Amygdala (tissue), 56 donors: ENCODE data around the gene ZKSCAN8.
"Not testable (repeated sequence)": the region's sequence is repeated elsewhere in the genome, so short reads cannot be mapped to it uniquely, and the experiment has no call there.

ENCODE experiments used
- DNase-seq, 56 donors: peaks; one replicate each; lab custom pipeline; 2025; lab: John Stamatoyannopoulos, UW

Gene ZKSCAN8

GRCh38 chr6:28141500-28142329, at the start of gene ZKSCAN8:
TSS of gene ZKSCAN8 (plus strand) at chr6:28141883. CDS start at chr6:28148408, 6,525 bp downstream.
- DNase-seq, result peak; percentile 14 to 86 (median 70)

DNA sequence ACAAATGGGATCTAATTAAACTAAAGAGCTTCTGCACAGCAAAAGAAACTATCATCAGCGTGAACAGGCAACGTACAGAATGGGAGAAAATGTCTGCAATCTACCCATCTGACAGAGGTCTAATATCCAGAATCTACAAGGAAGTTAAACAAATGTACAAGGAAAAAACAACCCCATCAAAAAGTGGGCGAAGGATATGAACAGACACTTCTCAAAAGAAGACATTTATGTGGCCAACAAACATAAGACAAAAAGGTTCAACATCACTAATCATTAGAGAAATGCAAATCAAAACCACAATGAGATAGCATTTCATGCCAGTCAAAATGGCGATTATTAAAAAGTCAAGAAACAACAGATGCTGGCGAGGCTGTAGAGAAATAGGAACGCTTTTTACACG, 39.5 kb upstream of the ZKSCAN8 start:
- not testable (repeated sequence) for DNase-seq

DNA sequence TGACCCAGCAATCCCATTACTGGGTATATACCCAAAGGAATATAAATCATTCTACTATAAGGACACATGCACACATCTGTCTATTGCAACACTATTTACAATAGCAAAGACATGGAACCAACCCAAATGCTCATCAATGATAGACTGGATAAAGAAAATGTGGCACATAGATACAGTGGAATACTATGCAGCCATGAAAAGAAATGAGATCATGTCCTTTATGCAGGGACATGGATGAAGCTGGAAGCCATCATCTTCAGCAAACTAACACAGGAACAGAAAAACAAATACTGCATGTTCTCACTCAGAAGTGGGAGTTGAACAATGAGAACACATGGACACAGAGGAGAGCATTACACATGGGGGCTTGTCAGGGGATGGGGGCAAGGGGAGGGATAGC, 39.0 kb upstream of the ZKSCAN8 start:
- DNase-seq, result not testable (repeated sequence)

DNA sequence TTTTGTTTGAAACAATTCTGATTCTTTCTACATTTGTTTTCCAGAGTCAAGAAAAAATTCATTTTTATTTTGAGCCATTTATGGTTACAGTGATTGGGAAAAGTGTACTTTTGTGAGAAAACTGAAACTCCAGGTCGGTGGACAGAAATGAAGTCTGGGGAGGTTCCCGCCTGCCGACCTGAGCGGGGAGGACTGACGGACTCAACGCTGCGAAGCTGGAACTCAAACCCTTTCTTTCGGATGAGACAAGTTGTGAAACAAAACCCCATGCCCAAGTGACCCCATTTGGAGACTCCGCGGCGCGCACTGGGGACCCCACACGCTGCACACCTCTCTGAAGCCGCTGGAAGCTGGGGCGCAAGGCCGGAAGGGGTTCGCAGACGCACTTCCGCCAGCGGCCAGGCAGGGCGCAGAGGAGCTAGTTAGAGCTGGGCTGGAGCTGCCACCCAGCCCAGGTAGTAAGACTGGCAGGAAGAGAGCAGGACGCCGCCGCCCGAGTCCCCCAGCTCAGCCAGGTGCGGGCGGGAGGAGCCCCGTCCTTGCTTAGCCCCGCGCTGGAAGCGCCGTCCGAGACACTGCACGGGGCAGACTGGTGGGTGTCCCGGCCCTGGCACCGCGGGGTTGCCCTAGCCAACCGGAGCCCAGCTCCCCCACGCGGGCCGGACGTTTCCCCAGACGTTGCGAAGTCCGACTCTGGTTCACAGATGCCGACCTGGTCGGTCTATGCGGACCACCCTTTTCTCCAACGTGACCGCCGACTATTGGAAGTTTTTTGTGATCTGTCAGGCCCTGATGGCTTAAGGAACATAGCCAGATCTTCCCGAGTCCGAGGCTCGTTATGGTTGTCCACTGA, 37.1 kb upstream of the ZKSCAN8 start:
- DNase-seq, result peak in 54 of 56 donors; percentile 7 to 85 (median 73)

DNA sequence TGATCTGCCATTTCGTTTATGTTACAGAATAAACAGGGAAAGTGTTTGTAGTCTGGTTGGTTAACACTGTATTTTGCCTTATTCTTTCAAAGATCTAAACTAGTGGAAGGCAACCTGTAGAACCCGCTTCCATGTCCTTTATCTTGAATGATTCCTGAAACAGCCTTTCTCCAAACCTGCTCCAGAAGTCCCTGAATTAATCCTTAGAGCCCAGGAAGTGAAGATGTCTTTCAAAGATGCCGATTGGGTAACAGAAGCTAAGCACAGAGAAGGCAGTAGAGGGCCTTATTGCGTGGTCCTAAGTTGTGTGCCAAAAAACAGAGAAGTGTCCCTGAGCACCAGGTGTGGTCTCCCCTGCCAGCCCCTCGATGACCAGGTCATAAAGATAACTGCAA, 36.4 kb upstream of the ZKSCAN8 start:
- no peak for DNase-seq

GRCh38 chr6:28107506-28107905, 34.2 kb upstream of the ZKSCAN8 start:
- peak in 24 of 56 donors; percentile 4 to 66 (median 16) for DNase-seq

DNA sequence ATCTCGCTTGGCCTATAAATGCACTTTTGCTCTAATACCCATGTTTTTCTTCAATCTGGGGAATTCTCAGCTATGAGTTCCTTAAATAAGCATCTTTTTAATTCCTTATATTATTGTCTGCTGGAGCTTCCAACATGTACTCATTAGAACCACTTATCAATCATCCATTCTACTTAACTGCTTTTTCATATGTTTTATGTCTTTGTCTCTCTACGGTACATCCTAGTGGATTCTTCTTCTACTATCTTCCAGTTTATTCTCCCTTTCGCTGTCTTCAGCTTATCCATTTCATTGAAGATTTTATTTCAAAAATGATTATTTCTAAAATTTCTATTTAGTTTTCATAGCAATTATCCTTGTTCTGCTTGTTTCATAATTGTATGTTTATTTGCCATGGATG, 29.7 kb upstream of the ZKSCAN8 start:
- DNase-seq, result no peak

DNA sequence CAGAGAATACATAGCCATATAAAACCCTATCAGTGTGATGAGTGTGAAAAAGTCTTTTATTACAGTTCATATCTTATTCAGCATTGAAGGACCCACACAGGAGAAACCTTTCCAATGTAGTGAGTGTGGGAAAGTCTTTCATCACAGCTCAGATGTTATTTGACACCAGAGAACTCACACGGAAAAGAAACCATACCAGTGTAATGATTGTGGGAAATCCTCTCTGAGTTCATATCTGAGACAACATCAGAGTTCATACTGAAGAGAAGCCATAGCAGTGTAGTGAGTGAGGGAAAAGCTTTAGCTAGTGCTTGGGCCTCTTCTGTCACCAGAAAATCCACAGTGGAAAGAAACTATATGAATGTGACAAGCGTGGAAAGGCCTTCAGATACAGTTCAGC, 25.9 kb upstream of the ZKSCAN8 start:
- DNase-seq, result no peak

DNA sequence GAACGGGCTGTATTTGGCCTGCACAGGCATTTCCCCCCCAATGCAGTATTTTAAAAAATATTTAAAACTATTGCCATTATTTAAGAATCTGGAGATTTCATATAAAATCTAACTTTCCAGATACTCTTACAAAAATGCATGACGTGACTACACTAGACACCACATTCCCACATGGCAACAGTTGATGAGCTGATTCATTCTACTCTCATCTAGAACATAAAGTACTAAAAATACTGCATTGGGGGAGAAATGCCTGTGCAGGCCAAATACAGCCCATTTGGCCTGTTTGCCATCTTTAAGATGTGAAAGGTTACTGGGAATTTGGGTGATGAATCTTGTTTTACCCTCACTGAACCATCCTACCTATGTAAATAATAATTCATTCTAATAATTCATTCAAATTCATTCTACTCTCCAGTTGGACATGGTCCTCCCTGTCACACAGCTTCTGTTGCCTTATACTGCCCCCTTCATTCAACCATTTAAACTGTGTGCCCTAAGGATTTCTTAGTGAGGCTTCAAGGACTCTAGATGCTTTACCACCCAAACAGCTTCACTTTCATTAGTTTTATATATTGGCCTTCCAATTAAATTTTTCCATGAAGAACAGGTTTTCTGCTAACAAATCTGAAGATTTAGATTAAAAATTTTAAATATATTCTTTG, 24.2 kb upstream of the ZKSCAN8 start:
- DNase-seq, result no peak

GRCh38 chr6:28118217-28118616, 23.5 kb upstream of the ZKSCAN8 start:
- no peak for DNase-seq

GRCh38 chr6:28121876-28122275, 19.8 kb upstream of the ZKSCAN8 start:
- no peak for DNase-seq

DNA sequence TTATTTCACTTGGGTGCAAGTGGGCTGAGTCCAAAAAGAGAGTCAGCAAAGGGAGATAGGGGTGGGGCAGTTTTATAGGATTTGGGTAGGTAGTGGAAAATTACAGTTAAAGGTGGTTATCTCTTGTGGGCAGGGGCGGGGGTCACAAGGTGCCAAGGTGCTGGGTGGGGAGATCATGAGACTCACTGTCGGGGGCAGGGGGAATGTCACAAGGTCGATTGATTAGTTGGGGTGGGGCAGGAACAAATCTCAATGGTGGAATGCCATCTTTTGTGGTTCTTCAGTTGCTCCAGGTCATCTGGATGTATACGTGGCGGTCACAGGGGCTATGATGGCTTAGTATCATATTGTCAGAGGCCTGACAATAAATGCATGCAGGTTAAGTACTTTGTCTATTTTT, 19.4 kb upstream of the ZKSCAN8 start:
- DNase-seq, result not testable (repeated sequence)

DNA sequence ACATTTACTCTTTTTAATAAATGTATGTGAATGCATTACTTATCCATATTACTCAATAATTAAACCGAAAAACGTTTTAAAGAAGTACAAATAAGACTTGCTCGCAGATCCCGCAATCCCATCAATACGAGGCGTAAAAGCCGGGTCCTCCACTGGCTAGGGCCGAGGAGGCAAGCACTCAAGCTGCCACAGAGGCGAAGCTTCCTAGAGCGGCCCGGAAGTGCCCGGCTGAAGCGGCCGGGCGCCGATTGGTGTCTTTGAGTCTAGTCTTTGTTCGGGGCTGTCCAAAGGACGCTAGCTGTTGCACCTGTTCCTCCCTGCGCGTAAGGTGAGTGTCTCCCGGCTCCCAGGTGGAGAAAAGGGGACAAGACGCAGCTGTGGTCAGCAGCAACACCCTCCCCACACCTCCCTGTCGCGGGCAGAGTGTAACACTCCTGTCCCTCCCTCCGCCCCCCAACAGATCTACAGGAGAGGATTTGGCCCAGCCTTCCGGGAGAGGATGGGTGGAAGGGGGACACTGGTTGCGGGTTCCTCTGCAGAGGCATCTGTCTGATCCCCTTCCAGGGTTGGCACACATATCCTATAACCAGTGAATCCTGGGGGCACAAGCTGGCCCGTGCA, 17.2 kb upstream of the ZKSCAN8 start, which contains the start of gene ZSCAN16:
Gene ZSCAN16 (plus strand): TSS at position 260 of the 621 bp plus-strand sequence. CDS start 835 bp downstream, outside the sequence.
- DNase-seq, result peak; percentile 10 to 87 (median 64)

- DNase-seq, result no peak
Observed at GRCh38 chr6:28124971-28125353, 16.7 kb upstream of the ZKSCAN8 start.

GRCh38 chr6:28125401-28125800, 16.3 kb upstream of the ZKSCAN8 start:
- no peak for DNase-seq

GRCh38 chr6:28134015-28134414, 7.7 kb upstream of the ZKSCAN8 start:
- peak in 5 of 56 donors; percentile 0 to 6 (median 1) for DNase-seq

GRCh38 chr6:28134716-28135115, 7.0 kb upstream of the ZKSCAN8 start:
- no peak for DNase-seq

DNA sequence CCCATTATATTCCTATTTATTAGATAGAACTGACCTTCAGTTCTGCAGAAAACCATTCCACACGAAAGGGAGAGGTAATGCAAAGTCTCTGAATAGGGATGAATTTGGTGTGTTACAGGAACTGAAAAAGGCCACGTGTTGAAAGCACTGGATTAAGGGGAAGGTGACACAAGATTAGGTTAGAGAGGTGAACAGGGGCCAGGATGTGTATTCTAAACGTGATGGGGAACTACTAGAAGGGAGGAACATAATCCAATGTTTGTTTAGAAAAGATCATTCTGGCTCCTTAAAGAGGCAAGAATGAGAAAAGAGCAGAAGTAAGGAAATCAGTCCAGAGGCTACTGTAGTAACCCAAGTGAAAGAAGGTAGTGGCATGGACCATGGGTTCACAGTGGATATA, 6.3 kb upstream of the ZKSCAN8 start:
- no peak for DNase-seq

GRCh38 chr6:28136585-28137504, 4.8 kb upstream of the ZKSCAN8 start:
- peak; percentile 35 to 90 (median 78) for DNase-seq
